ENCODE results near the gene TUBB2B.

TUBB2B gene

DNA sequence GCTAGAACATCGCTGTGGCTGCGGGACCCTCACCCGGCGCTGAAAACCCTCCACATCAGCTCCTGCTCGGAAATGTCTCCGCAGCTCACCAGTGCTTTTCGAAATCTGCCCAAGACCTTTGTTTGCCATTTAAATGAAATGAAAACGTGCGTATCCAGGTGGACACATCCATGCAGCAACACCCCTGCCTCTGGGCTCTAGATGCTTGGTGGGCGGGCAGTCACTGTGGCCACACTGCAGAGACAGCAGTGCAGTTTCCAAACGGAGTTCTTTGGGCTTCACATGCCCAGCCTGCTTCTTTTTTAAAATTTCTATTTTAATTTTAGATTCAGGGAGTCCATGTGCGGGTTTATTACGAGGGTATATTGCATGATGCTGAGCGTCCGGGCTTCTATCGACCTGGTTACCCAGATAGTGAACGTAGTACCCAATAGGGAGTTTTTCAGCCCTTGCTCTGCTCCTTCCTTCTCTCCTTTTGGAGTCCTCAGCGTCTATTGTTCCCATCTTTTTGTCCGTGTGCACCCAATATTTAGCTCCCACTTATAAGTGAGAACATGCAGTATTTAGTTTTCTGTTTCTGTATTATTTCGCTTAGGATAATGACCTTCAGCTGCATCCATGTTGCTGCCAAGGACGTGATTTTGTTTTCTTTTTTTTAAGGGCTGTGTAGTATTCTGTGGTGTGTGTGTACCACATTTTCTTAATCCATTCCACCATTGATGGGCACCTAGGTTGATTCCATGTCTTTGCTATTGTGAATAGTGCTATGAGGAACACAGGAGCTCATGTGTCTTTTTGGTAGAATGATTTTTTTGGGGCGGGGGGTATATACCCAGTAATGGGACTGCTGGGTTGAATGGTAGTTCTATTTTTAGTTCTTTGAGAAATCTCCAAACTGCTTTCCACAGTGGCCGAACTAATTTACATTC lies 4.8 kb upstream of the TUBB2B start:
- DNase-seq: no peak

DNA sequence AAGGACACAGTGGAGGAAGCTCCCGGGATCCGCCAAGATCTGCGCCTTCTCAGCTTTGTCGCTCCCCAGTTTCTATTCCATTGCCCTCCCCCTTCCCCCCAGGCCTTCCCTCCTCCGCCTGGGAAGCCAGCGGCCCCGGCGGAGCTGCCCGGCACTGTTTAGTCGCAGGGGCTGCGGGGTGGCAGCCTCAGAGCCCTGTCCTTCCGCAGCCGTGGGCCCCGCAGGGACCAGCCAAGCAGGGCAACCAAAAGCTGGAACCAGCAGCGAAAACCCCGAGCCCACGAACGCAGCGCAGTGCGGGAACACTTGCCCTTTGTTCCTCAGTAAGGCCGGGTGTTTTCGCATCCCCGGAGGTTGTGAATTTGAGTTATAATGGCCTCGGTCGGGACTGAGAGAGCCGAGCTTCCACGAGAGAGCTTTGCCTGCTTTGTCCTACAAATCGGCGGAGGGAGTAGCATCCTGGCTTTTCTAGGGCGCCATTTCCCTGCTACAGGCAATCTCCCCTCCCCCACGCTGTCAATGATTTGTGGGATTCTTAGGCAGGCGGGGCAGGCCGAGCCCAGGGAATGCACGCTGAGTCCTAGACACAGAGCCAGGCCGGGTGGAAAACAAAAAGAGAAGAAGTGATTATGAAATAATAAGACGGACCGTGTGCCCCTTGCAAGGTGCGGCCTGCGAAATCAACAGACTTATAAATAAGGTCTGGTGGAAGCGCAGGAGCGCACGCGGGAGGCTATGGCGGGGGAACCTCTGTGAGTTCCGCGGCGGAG lies 4.0 kb upstream of the TUBB2B start:
- peak; percentile 37 for DNase-seq

DNA sequence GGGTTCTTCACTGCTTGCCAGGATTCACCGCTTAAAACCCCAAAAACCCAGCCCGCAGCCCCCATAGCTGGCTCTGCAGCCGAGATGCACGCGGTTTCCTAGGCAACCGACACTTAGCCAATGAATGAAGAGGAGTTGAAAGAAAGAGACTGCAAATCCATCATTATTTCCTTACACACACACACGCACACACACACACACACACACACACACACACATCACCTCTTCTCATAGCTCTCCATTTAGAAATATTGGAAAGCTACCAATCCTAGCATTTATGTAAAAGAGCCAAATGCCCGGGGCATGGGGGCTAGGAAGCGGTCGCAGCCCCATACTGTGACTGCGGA lies 3.4 kb upstream of the TUBB2B start:
- no peak for DNase-seq

GRCh38 chr6:3230256-3230882 lies 2.9 kb upstream of the TUBB2B start:
- no peak for DNase-seq

- DNase-seq: no peak
Observed at GRCh38 chr6:3229566-3230178, 2.2 kb upstream of the TUBB2B start.

DNA sequence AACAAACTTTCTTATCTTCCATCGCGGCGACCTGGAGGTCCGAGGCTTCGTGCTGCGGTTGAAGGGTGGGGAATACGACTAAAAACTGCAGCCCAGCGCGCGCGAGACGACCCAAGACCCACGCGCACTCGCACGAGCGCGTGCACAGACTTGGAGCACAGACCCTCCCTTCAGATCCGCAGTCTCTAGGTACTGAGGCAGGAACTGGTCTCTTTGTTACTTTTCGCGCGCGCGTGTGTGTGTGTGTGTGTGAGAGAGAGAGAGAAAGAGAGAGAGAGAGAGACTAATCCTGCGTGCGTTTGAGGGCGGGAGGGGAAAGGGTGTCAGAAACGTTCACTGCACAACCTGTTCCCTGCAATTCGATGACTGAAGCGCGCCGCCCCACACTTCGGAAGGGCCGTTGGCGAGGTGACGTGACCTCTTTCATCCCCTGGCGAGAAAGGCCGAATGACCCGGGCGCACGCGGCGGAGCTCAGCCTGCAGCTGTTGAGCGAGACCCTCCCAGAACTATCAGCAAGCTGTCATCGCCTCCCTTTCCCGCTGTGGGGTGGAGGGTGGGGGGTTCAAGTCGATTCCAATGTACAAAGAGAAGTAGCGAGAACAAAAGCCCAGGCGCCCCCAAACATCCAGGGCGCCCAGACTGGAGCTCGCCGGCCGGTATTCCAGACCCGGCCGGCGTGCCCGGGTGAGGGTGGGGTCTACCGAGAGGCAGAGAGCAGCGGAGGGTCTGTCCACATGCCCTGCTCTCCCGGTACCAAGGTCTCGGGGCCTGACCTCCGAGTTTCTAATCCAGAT lies 1.5 kb upstream of the TUBB2B start:
- no peak for DNase-seq

DNA sequence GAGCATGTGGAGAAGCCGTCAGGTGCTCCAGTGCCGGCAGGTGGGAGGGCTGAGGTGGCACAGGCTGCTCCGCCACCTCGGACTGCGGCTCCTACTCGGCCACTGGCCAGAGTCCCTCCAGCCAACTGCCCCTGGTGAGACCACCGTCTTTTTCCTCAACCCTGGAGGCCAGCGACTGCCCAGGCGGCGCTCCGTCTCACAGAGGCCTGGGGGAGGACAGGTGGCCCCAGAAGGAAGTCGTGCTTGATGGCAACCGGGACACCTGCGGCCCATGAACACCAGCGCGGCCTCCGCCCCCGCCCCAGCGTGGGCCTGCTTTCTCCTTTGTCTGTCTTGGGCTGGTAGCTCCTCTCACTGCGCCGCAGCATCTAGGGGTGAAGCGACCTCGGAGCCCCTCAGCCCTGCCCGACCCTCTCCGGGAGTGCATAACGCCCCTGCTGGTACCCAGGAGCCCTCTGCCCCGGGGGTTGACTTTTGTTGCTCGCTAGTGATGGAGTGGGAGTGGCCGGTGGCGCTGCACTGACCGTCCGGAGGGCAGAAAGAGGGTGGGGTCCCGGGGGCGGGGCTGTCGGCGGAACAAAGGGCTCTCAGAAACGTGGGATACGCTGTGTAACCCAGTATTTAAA lies 706 bp upstream of the TUBB2B start:
- DNase-seq: no peak

DNA sequence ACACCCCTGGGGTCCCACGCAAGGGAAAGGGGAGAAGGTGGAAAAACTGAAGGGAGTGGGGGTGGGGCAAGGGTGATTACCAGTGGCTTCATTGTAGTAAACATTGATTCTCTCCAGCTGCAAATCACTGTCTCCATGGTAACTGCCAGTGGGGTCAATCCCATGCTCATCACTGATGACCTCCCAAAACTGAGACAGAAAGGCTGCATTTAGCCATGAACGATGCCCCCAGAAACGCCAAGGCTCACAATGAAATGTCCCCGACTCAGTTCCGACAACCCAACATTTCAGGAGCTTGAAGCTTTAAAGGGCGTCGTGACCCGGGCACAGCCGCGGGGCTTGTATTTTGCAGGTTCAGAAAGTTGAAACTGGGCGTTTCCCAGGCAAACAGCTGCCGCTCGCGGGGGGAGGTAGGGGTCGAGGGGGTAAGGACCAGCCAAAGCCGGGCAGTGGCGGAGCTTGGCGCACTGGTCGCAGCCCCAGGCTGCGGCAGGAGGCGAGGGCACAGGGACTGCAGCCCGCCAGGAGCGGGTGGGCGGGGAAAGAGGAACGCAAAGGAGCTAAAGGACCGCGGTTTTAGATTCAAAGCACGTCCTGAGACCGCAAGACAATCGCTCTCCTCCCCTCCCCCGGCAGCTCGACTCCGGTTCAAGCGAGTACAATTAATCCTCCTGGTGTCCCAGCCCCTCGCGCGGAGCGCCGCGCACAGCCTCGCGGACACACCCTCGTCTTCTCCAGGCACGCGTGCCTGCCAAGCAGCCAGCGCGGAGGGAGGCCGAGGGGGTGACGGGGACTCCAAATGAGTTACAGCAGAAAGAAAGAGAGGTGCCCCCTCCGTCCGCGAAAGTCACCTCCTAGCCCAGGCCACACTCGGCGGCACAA lies 731 bp downstream of the TUBB2B start:
- DNase-seq: no peak

DNA sequence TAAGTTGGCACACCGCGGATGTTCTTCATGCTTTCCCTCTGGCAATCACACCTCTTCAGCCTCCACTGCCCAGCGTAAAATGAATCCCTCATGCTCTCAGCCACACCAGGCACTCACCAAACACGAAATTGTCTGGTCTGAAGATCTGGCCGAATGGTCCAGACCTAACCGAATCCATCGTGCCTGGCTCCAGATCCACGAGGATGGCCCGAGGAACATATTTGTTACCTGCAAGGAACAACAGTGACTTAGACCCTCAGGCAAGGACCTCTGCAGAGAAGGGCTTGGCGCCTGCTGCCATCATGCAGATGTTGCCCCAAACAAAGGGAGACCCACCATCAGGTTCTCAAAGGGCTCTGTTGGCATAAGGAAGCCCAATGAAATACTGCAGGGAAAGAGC lies 1.4 kb downstream of the TUBB2B start:
- DNase-seq: no peak

- DNase-seq: no peak
Observed at GRCh38 chr6:3222506-3223038, 4.9 kb downstream of the TUBB2B start.

- no peak for DNase-seq
Observed at GRCh38 chr6:3221578-3221977, 5.9 kb downstream of the TUBB2B start.

DNA sequence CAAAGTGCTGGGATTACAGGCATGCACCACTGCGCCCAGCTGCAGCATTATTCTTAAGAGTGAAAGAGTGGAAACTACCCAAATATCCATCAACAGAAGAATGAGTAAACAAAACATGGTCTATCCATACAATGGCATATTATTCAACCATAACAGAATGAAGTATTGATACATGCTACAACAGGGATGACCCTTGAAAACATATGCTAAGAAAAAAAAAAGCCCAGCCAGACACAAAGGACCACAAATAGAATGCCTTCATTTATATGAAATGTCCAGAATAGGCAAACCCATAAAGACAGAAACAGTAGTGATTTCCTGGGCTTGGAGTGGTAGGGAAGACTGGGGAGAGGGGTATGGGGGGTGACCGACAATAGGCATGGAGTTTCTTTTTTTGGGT lies 7.1 kb downstream of the TUBB2B start:
- no peak for DNase-seq

GRCh38 chr6:3218266-3218665 lies 9.2 kb downstream of the TUBB2B start:
- no peak for DNase-seq

- no peak for DNase-seq
Observed at GRCh38 chr6:3217286-3217685, 10.2 kb downstream of the TUBB2B start.

DNA sequence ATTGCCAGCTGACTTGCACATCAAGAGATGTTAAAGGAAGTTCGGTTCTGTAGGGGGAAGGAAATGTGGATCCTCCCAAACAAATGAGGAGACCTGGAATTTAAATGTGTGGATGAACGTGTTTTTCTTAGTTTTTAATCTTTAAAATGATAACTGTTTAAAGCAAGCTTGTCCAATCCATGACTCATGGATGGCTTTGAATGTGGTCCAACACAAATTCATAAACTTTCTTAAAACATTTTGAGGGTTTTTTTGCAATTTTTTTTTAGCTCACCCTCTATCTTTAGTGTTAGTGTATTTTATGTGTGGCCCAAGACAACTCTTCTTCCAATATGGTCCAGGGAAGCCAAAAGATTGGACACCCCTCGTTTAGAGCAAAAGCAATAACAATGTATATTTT lies 12.6 kb downstream of the TUBB2B start:
- no peak for DNase-seq

DNA sequence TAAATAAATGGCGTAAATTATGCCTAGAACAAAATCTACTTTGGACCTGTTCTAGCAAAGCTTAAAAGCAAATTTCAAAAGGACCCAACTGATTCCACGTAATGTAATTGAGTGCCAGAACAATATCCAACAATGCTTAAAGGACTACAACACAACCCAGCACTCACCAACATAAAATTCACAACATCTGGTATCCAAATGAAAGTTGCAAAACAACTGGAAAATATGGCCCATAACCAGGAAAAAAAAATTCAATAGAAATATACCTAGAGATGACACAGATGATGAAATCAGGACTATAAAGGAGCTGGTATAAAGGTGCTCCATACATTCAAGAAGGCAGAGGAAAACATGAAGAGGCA lies 14.1 kb downstream of the TUBB2B start:
- DNase-seq: no peak

- DNase-seq: no peak
Observed at GRCh38 chr6:3212261-3212660, 15.2 kb downstream of the TUBB2B start.

DNA sequence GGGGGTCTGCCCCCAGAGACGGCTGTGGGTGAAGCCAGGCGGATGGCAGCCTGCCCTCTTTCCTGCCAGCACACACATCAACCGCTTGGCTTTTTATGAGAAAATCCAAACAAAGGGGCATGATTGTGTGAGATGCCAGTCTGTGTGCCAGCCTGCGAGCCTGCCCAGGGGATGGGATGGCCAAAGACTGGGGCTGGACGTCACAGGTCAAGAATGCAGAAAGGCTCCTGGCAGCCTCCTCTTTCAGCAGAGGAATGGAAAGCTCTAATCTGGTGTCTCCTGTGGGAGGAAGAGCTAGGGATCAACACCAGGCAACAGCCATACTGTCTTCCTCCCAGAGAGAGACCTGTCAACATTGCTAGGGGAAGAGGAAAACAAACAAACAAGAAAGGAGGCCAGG lies 15.8 kb downstream of the TUBB2B start:
- no peak for DNase-seq

GRCh38 chr6:3210024-3210610 lies 17.3 kb downstream of the TUBB2B start:
- no peak for DNase-seq

Data from DMS 273 treated with DMSO at 0.1 percent for 48 hours (cell line).